GM19025 (cell line): Measurements from ENCODE around the gene PIF1.
A peak's percentile ranks its signal among the peaks of the same experiment; 100 is the strongest.
"Not testable (repeated sequence)": the region's sequence is repeated elsewhere in the genome, so short reads cannot be mapped to it uniquely, and the experiment has no call there.

ENCODE experiments used
- ATAC-seq: cut with Tn5 transposase; IDR thresholded peaks from one replicate; pipeline ENCODE4 v1.9.1; 2021; ENCODE audit warnings: mild to moderate bottlenecking, low read depth, moderate library complexity; ENCODE audit not compliant: unreplicated experiment

PIF1 gene

DNA sequence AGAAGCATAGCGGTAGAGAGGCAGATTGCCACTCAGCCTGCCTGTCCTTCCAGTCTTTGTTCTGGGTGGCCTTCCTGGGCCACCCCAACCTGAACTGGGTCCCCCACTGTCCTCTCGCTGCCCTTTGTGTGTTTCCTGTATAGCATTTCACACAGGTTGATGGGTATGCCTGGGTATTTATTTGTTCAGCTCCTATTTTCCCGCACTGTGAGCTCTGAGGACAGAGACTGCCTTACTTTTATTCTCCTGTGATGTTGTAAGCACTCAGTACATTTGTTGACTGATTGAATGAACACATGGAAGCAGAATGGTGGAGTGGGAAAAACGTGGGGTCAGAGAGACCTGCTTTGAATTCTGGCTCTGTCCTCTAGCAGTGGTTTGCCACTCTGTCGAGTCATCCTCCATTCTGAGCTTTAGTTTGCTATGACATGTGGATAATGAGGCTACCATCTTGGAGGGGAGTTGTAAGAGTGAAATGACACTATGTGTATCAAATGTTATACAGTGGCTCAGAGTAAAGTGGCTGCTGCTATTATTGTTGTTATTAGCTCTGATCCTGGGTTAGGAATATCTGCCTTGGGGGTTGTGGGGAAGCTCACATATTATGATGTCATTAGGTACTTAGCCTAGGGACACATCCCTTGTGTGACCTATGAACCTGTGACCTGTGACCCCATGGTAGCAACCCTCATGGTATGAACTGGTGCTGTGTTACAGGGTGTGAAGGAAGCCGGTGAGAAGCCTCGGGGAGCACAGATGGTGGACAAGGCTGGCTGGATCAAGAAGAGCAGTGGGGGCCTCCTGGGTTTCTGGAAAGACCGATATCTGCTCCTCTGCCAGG is 22.6 kb upstream of the PIF1 start:
- ATAC-seq, result no peak

DNA sequence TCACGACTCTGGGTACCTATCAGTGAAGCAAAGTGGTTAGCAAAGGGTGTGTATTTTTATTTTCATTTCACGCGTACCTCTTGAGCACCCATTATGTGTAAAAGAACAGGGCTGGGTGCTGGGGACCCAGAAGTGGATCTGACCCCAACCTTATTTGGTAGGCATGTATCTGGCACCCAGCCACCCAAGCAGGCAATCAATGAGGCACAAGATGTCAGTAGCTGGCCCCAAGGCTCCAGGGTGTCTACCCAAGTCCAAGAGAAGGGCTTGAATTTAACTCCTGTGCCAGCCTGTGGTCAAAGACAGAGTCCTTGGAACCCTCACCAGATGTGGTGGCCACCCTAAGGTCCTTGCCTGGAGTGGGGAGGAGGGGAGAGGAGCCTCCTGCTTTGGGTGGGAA is 22.0 kb upstream of the PIF1 start:
- ATAC-seq, result no peak

DNA sequence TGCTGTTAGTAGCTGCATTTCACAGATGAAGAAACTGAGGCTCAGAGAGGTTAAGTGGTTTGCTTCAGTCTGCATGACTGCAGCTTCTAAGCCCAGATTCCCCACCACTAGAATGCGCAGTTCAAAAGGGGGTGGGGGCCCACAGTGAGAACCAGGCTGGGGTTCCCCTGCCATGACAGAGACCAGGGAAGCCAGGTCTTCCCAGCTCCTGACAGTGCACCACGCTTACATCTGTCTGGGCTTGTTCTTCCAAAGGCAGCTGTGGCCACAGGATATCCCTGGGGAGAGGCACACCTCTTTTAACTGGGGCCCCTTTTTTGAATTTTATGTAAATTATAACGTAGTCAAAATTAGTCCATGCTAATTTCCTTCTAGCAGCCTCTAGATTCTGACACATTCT is 21.6 kb upstream of the PIF1 start:
- no peak for ATAC-seq

- no peak for ATAC-seq
Measured at GRCh38 chr15:64845831-64846595, 20.6 kb upstream of the PIF1 start.

DNA sequence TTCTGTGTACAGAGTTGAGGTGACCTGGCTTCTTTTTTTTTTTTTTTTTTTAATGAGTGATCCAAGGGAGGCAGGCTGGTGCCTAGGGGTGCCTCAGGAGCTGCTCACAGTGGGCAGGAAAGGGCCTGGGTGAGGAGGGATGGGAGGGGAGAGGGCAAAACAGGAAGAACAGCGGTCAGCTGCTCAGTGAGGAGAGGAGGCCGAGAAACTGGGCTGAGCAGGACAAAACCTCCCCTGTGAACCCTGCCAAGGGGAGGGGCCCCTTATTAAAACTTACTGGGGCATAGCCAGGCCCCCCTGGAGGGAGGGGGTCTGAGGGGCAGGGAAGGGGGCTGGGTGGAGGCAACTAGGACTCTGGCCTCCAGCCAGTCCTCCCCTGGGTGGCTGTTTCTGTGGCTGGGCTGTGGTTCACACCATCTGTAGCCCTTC is 19.8 kb upstream of the PIF1 start:
- ATAC-seq, result no peak

DNA sequence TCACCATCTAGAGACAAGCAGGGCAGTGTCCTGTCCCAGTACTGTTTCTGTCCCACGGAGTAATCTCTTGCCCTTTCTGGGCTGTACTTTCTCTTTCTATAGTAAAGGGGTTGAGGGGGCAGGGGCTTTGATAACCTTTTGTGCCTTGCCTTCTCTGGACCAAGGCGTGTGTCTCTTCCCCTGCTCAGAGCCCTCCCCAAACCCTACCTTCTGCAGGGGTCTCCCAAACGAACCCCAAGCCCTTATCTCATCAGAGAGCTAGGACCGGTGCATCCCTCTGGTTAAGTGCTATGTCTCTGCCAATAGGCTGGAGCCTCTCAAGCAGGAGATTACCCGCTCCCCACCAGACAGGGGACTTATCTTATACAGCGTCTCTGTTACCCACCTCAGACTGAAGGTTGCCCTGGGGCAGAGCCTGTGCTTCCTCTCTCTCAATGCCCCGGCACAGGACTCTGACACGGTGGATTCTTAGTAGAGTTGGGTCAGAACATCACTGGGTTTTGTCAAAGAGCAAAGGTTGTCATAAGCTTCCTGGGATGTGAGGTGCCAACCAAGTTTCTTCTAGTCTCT is 19.2 kb upstream of the PIF1 start:
- ATAC-seq, result no peak

DNA sequence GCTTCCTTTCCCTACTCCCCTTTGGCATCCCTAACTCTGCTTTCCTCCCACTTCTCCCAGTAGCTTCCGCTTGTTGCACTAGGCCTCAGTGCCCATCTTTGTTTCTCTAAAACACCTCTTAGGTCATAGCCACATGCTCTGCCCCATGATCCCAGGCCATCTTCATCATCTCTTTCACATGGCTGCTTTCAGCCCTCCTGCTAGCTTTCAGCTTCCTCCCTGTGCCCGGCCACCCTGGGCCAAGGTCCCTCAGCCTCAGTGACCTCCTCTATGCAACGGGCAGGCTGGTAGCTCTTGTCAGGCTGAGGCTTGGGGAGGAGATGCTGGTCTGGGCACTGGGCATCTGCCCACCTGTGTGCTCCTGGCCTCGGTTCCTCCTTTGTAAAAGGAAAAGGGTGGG is 18.5 kb upstream of the PIF1 start:
- no peak for ATAC-seq

GRCh38 chr15:64842986-64843561 is 17.6 kb upstream of the PIF1 start:
- ATAC-seq, result no peak

GRCh38 chr15:64842096-64842939 is 16.9 kb upstream of the PIF1 start:
- no peak for ATAC-seq

DNA sequence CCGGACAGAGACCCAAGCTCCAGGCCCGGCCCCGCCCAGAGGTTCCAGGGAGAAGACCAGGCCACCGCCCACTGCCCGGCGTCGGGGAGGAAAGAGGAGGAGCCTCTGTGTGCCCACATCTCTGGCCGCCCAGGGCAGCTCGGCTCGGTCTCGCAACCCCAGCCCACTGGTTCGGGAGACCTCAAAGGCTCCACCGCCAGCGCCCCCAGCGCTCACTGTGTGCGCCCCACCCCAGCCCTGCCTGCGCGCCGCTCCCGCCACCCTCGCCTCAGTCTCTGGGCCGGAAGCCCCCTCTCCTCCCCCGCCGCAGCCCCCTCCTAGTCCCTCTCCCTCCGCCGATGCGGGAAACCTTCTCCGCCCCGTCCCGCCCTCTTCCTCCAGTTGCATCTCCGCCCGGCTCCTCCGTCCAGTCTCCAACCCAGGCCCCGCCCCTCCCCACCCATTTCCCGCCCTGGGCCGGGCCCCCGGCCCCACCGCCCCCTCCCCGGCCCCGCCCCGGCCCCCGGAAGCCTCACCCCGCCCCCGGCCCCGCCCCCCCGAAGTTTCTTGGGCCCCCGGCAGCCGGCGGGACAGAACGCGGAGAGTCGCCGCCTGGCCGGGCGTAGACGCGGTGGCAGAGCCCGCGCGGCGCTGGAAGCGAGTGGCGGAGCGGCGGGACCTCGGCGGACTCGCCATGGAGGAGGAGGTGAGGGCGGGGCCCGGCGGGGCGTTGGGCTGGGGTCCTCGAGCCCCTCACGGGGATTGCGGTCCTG is 16.1 kb upstream of the PIF1 start, which contains the start of gene PLEKHO2:
Gene PLEKHO2 (plus strand): TSS at position 572 of the 752 bp plus-strand sequence. CDS start 102 bp downstream, at position 674.
- peak; percentile 52 for ATAC-seq

DNA sequence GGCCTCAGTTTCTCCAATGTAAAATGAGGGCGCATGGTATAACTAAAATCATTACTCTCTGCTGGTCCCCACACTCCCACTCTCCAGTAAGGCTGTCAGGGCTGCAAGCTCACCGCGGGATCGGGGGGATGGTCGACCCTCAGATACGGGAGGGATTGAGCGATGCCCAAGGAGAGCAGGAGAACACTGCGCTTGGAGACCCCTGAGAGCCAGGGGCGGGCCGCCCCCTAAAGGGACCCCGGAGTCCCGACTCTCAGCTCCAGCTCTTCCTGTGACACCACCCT is 15.6 kb upstream of the PIF1 start:
- no peak for ATAC-seq

DNA sequence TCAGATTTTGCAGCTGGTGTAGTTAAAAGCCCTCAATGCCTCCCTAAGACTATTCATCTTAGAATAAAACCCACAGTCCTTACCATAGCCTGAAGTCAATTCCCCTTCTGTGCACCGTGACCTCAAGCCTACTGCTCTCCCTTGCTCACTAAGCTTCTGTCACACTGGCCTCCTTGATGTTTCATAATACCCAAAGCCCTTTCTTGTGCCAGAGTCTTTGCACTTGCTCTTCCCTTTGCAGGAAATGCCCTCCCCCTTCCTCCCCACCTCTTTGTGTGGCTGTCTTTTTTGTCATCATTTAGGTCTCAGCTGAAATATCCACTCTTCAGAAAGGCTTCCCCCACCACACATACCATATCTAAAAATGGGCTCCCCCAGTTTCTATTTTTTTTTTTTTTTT is 12.1 kb upstream of the PIF1 start:
- no peak for ATAC-seq

GRCh38 chr15:64836023-64836536 is 10.6 kb upstream of the PIF1 start:
- no peak for ATAC-seq

DNA sequence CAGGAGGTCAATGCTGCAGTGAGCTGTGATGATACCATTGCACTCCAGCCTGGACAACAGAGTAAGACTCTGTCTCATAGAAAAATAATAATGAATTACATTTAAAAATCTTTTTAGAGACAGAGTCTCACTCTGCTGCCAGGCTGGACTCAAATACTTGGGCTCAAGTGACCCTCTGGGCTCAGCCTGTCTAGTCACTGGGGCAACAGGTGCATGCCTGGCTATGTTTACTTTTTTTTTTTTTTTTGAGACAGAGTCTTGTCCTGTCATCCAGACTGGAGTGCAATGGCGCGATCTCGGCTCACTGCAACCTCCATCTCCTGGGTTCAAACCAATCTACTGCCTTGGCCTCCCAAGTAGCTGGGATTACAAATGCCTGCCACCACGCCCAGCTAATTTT is 8.2 kb upstream of the PIF1 start:
- no peak for ATAC-seq

- ATAC-seq, result no peak
Measured at GRCh38 chr15:64828985-64829384, 3.5 kb upstream of the PIF1 start.

GRCh38 chr15:64824929-64825430 is 467 bp downstream of the PIF1 start:
- no peak for ATAC-seq

- no peak for ATAC-seq
Measured at GRCh38 chr15:64816452-64816851, 9.0 kb downstream of the PIF1 start.

DNA sequence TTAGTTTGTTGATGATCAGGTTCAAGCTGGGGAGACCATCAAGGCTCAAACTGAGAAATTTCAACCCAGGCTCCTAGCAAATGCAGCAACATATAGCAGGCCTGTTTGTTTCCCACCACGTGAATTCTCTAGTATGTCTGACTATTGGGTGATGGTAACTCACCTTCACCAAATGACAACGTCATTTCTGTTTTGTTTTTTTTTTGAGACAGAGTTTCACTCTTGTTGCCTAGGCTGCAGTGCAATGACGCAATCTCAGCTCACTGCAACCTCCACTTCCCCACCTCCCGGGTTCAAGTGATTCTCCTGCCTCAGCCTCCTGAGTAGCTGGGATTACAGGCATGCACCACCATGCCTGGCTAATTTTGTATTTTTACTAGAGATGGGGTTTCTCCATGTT is 10.5 kb downstream of the PIF1 start:
- not testable (repeated sequence) for ATAC-seq

DNA sequence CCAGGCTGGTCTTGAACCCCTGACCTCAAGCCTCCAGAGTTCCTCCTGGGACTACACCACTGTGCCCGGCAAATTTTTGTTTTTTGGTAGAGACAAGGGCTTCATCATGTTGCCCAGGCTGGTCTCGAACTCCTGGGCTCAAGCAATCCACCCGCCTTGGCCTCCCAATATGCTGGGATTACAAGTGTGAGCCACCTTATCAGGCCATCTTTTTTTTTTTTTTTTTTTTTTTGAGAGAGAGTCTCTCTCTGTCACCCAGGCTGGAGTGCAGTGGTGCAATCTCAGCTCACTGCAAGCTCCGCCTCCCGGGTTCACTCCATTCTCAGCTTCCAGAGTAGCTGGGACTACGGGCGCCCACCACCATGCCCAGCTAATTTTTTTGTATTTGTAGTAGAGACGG is 11.2 kb downstream of the PIF1 start:
- ATAC-seq, result not testable (repeated sequence)
